K562 (cell line): ENCODE results near the gene COL8A2. TPM values are rescaled to one million over a fixed set of nuclear protein-coding genes. Genes with fewer than 3 reads are reported as not detected.

ENCODE experiments used
- ARID4B ChIP-seq: sonication (generic); formaldehyde crosslinking; IDR thresholded peaks from 2 replicates; pipeline ENCODE4 v1.8.0; 2022; ENCODE audit warnings: mild to moderate bottlenecking, missing genetic modification reagents
- BRD9 ChIP-seq: fragments of 450-650 bp; IDR thresholded peaks from 2 replicates; pipeline ENCODE4 v1.6.1; 2018; ENCODE audit warnings: low read depth; ENCODE audit not compliant: partially characterized antibody
- E2F8 ChIP-seq: fragments of 450-650 bp; IDR thresholded peaks from 2 replicates; pipeline ENCODE4 v1.7.1; 2018; ENCODE audit warnings: mild to moderate bottlenecking, low read depth; ENCODE audit not compliant: partially characterized antibody
- HMG20B ChIP-seq: fragments of 250-450 bp; sonication (Bioruptor Pico); IDR thresholded peaks from 2 replicates; pipeline ENCODE4 v1.5.0; 2021; ENCODE audit warnings: mild to moderate bottlenecking
- LCOR ChIP-seq: sonication (generic); formaldehyde crosslinking; IDR thresholded peaks from 2 replicates; pipeline ENCODE4 v1.8.0; 2022; ENCODE audit warnings: mild to moderate bottlenecking, missing genetic modification reagents
- NCOA1 ChIP-seq: fragments of 450-650 bp; IDR thresholded peaks from 2 replicates; pipeline ENCODE4 v1.6.1; 2016; ENCODE audit warnings: low read depth
- NFE2 ChIP-seq: IDR thresholded peaks from 2 replicates; pipeline ENCODE4 v1.6.1; 2014; ENCODE audit warnings: antibody characterized with exemption, low read depth
- PCBP1 ChIP-seq: fragments of 200-400 bp; formaldehyde crosslinking; IDR thresholded peaks from 2 replicates; pipeline ENCODE4 v1.6.1; 2018; ENCODE audit warnings: mild to moderate bottlenecking, low read depth, low read length; ENCODE audit not compliant: poor library complexity, severe bottlenecking
- SMARCA5 ChIP-seq: fragments of 450-650 bp; IDR thresholded peaks from 2 replicates; pipeline ENCODE4 v1.6.1; 2016
- ZMIZ1 ChIP-seq, 2 experiments: fragments of 150-350 bp in 1 of 2; IDR thresholded peaks; 2 replicates each; pipeline ENCODE4 v1.6.1; 2012 to 2016; ENCODE audit warnings: low read depth in 2 of 2, low read length in 2 of 2, mild to moderate bottlenecking in 1 of 2, moderate library complexity in 1 of 2
- ZNF165 ChIP-seq: fragments of 250-450 bp; sonication (Bioruptor Pico); IDR thresholded peaks from 2 replicates; pipeline ENCODE4 v1.4.0; 2020; ENCODE audit warnings: borderline replicate concordance
- ZSCAN29 ChIP-seq: fragments of 450-650 bp; IDR thresholded peaks from 2 replicates; pipeline ENCODE4 v1.6.1; 2017
- polyA plus RNA-seq, 8 experiments: library from polyadenylated mRNA; depleted of rRNA in 4 of 8; stranded (reverse) in 5 of 8; unstranded in 3 of 8; fragments of >200 nt; fragmentation: Nextera tagmentation in 2 of 8; fragmentation: Illumina TruSeq in 1 of 8; extraction: Ambion mirVana in 2 of 8; extraction: Trizol in 1 of 8; gene quantifications; 2 replicates each; pipeline versions ENCODE4 v1.2.1 to v1.2.3, GENCODE V29; 2011 to 2014; ENCODE audit warnings: inconsistent platforms in 1 of 8, missing spikeins in 1 of 8
- total RNA-seq, 7 experiments: library from RNA; depleted of rRNA in 6 of 7; stranded (reverse); fragments of >200 nt in 6 of 7; fragmentation: Illumina TruSeq in 2 of 7; extraction: Trizol in 2 of 7; gene quantifications; 2 replicates each; pipeline versions ENCODE4 v1.2.1 to v1.2.3, GENCODE V29; 2011 to 2021; ENCODE audit warnings: low replicate concordance in 1 of 7
- TF ChIP-seq, protein P1 (sequence below): sonication (generic); formaldehyde crosslinking; IDR thresholded peaks from 2 replicates; pipeline ENCODE4 v1.8.1; 2023; ENCODE audit warnings: mild to moderate bottlenecking, missing genetic modification reagents

COL8A2 gene
- total and polyA plus RNA-seq, 9 of the 15 experiments (the other 6 are each of a cell fraction or from before 2014, with no cell fraction given): 0.03 to 0.14 (median 0.04) TPM; not detected in 5

DNA sequence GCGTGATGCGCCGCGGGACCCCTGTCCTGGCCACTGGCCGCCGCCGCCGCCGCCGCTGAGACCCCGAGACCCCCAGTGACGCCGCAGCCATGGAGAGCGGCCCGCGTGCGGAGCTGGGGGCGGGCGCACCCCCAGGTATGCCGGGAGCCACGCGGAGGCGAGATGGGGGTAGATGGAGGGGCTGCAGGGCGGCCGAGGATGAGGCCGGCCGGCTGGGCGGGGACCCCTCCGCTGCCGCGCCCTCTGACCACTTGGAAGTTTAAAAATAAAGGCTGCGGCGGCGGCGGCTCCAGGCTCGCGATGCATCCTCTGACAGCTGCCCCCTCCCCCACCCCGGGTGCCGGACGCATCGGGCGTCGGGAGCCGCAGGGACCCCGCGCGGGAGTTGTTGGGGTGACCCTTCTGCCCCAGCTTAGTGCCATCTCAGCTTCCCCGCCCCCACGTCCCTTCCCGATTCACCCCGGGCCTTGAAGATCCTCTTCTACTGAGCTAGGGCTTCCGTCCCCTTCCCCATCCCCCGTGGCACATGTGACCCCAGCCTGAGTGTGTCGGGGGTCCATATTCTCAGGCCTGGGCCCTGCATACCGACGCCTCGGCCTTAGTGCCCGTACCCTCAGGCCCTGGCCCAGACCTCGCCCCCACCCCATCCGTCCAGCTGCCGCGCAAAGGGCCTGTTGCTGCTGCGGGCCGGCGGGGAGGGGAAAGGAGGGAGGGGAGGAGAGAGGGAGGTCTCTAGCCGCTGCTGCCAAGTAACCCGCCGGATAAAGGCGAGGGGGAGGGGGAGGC lies 31.5 kb upstream of the COL8A2 start (continued):
- TF ChIP-seq ARID4B (CRISPR knock-in tag) (peak; percentile 81), BRD9 (no peak), SMARCA5 (peak; percentile 73), ZNF165 (CRISPR knock-in tag) (no peak), NFE2 (no peak), LCOR (CRISPR knock-in tag) (0 out of 2 replicates have a peak, but pooled peaks have one; percentile 57), E2F8 (peak; percentile 20), ZSCAN29 (peak; percentile 4; the same call in 1 of the 2 replicates), PCBP1 (peak; percentile 46), HMG20B (no peak), ZMIZ1 (IDR thresholded peaks at IDR 0.05; ENCODE audit: low read depth in 2 of 2, low read length in 2 of 2) (no peak), NCOA1 (0 out of 2 replicates have a peak, but pooled peaks have one; percentile 13)
- TF ChIP-seq, protein P1, sequence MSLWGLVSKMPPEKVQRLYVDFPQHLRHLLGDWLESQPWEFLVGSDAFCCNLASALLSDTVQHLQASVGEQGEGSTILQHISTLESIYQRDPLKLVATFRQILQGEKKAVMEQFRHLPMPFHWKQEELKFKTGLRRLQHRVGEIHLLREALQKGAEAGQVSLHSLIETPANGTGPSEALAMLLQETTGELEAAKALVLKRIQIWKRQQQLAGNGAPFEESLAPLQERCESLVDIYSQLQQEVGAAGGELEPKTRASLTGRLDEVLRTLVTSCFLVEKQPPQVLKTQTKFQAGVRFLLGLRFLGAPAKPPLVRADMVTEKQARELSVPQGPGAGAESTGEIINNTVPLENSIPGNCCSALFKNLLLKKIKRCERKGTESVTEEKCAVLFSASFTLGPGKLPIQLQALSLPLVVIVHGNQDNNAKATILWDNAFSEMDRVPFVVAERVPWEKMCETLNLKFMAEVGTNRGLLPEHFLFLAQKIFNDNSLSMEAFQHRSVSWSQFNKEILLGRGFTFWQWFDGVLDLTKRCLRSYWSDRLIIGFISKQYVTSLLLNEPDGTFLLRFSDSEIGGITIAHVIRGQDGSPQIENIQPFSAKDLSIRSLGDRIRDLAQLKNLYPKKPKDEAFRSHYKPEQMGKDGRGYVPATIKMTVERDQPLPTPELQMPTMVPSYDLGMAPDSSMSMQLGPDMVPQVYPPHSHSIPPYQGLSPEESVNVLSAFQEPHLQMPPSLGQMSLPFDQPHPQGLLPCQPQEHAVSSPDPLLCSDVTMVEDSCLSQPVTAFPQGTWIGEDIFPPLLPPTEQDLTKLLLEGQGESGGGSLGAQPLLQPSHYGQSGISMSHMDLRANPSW (CRISPR knock-in tag): peak; percentile 77
